ENCODE data around the gene EHD2. TPM values are rescaled to one million over a fixed set of nuclear protein-coding genes. Genes with fewer than 3 reads are reported as not detected.

EHD2 gene
- total and polyA plus RNA-seq, 2 of the 13 experiments (the other 11 are each of a cell fraction or from before 2014, with no cell fraction given): 0.09 to 0.28 TPM

DNA sequence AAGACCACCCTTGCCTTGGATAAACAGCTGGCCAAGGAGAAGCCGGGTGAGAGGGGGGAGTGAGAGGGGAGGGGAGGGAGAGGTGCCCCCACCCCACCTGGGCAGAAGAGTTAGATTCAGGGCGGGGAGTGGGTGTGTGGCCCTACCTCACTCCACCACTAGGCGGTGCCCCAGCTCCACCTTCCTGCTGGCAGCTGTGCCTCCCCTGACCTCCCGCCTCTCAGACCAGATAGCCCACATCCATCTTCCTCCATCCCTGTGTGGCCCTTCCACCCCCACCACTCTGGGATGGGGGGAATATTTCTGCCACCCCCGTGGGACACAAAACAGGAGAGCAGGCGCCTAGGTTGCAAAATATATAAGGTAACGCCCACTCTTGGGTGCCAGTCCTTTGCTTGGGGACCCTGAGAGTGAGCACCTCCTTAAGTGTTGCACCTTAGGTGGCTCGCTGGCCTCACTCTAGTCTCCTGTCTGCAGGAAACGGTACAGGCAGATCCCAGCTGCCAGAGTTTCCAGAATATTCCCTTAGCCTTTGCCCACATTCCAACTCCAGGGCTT lies 13.8 kb upstream of the EHD2 start:
- FAIRE-seq (peak; percentile 37), ATAC-seq (peak; percentile 70), DNase-seq (ENCODE audit: low spot score) (peak; percentile 28)
- Histone ChIP-seq H3K79me2 (ENCODE audit: insufficient read depth, low read length) (no peaks in the 10 kb centered on the region), H3K9ac (ENCODE audit: insufficient read depth, low read depth, low read length) (no peak overlapping the region), H3K4me3 (replicated peaks in 1 of 3; ENCODE audit: insufficient read depth in 1 of 3, low read depth in 2 of 3, low read length in 3 of 3) (no peak overlapping the region), H3K4me1 (ENCODE audit: insufficient read depth, low read length) (peaks cover 4% of the 10 kb centered on the region; the same call in 1 of the 2 replicates), H3K27me3 (ENCODE audit: control insufficient read depth in 1 of 2, insufficient read depth in 2 of 2, low read length in 2 of 2) (no peaks in the 10 kb centered on the region), H3K27ac (ENCODE audit: extremely low read length, insufficient read depth, low read length) (no peak overlapping the region), H3K9me3 (ENCODE audit: low read length) (no peaks in the 10 kb centered on the region), H3K4me2 (ENCODE audit: low read depth, low read length) (no peak overlapping the region), H2AFZ (ENCODE audit: low read length) (no peak overlapping the region), H4K20me1 (ENCODE audit: insufficient read depth, low read length) (no peaks in the 10 kb centered on the region), H3K36me3 (replicated peaks in 1 of 2; ENCODE audit: control insufficient read depth in 1 of 2, insufficient read depth in 2 of 2, low read length in 2 of 2) (peaks cover 1 to 5% of the 10 kb centered on the region in 2 experiments; a peak in 2 of 5 replicates)
- ChIA-PET POLR2A (interaction anchor here (0.8 kb wide), 1 partner anchor 44 kb away, joined by 3 read pairs; no protein-coding TSS in a partner anchor), CTCF (ENCODE audit: low intra/inter-chr PET ratio, low total read pairs) (interaction anchor here (1.2 to 3.6 kb wide), 3 partner anchors 8 to 263 kb away, joined by 3 to 28 read pairs (median 11); no protein-coding TSS in a partner anchor)
- in situ Hi-C loops (cut with HindIII; ENCODE audit: extremely low pct_ligation_motif_present, low pct_unique_long_range_greater_than_20kb) (loop anchor here (5.0 to 10.0 kb wide), 4 partner anchors 95 to 262 kb away; partner anchors contain the start of genes BICRA and NAPA), intact Hi-C loops (cut with micrococcal nuclease; ENCODE audit: unreplicated experiment) (loop anchor here (1.0 to 2.0 kb wide), 3 partner anchors 44 to 187 kb away; no protein-coding TSS in a partner anchor)
- BruUV-seq (replicated peaks): no TSS peak
- 53% methylated on average over 7 of the region's 9 CpGs for WGBS (ENCODE audit: low lambda C conversion rate)
- peak; percentile 81 for TF ChIP-seq RAD21 (CRISPR knock-in tag; IDR thresholded peaks at IDR 0.05)
- TF ChIP-seq, protein P1, sequence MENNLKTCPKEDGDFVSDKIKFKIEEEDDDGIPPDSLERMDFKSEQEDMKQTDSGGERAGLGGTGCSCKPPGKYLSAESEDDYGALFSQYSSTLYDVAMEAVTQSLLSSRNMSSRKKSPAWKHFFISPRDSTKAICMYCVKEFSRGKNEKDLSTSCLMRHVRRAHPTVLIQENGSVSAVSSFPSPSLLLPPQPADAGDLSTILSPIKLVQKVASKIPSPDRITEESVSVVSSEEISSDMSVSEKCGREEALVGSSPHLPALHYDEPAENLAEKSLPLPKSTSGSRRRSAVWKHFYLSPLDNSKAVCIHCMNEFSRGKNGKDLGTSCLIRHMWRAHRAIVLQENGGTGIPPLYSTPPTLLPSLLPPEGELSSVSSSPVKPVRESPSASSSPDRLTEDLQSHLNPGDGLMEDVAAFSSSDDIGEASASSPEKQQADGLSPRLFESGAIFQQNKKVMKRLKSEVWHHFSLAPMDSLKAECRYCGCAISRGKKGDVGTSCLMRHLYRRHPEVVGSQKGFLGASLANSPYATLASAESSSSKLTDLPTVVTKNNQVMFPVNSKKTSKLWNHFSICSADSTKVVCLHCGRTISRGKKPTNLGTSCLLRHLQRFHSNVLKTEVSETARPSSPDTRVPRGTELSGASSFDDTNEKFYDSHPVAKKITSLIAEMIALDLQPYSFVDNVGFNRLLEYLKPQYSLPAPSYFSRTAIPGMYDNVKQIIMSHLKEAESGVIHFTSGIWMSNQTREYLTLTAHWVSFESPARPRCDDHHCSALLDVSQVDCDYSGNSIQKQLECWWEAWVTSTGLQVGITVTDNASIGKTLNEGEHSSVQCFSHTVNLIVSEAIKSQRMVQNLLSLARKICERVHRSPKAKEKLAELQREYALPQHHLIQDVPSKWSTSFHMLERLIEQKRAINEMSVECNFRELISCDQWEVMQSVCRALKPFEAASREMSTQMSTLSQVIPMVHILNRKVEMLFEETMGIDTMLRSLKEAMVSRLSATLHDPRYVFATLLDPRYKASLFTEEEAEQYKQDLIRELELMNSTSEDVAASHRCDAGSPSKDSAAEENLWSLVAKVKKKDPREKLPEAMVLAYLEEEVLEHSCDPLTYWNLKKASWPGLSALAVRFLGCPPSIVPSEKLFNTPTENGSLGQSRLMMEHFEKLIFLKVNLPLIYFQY (CRISPR knock-in tag; IDR thresholded peaks at IDR 0.05; ENCODE audit: borderline replicate concordance): no peak
- TF ChIP-seq, protein P2, sequence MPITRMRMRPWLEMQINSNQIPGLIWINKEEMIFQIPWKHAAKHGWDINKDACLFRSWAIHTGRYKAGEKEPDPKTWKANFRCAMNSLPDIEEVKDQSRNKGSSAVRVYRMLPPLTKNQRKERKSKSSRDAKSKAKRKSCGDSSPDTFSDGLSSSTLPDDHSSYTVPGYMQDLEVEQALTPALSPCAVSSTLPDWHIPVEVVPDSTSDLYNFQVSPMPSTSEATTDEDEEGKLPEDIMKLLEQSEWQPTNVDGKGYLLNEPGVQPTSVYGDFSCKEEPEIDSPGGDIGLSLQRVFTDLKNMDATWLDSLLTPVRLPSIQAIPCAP (CRISPR knock-in tag; IDR thresholded peaks at IDR 0.05; ENCODE audit: low read depth): no peak
- peak; percentile 76 for TF ChIP-seq STAG1 (CRISPR knock-in tag; IDR thresholded peaks at IDR 0.05)
- no peak for TF ChIP-seq NPAS2 (CRISPR knock-in tag; IDR thresholded peaks at IDR 0.05; ENCODE audit: borderline replicate concordance)
- TF ChIP-seq ZBTB8A (CRISPR knock-in tag; IDR thresholded peaks at IDR 0.05; ENCODE audit: borderline replicate concordance, low read depth): no peak
- TF ChIP-seq, protein P3, sequence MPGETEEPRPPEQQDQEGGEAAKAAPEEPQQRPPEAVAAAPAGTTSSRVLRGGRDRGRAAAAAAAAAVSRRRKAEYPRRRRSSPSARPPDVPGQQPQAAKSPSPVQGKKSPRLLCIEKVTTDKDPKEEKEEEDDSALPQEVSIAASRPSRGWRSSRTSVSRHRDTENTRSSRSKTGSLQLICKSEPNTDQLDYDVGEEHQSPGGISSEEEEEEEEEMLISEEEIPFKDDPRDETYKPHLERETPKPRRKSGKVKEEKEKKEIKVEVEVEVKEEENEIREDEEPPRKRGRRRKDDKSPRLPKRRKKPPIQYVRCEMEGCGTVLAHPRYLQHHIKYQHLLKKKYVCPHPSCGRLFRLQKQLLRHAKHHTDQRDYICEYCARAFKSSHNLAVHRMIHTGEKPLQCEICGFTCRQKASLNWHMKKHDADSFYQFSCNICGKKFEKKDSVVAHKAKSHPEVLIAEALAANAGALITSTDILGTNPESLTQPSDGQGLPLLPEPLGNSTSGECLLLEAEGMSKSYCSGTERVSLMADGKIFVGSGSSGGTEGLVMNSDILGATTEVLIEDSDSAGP (CRISPR knock-in tag; IDR thresholded peaks at IDR 0.05; ENCODE audit: borderline replicate concordance): peak; percentile 20; the same call in 1 of the 2 replicates
- TF ChIP-seq GABPB1 (CRISPR knock-in tag; IDR thresholded peaks at IDR 0.05): peak; percentile 45; the same call in 1 of the 2 replicates
- TF ChIP-seq, protein P4, sequence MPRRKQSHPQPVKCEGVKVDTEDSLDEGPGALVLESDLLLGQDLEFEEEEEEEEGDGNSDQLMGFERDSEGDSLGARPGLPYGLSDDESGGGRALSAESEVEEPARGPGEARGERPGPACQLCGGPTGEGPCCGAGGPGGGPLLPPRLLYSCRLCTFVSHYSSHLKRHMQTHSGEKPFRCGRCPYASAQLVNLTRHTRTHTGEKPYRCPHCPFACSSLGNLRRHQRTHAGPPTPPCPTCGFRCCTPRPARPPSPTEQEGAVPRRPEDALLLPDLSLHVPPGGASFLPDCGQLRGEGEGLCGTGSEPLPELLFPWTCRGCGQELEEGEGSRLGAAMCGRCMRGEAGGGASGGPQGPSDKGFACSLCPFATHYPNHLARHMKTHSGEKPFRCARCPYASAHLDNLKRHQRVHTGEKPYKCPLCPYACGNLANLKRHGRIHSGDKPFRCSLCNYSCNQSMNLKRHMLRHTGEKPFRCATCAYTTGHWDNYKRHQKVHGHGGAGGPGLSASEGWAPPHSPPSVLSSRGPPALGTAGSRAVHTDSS (CRISPR knock-in tag; conservative IDR thresholded peaks at IDR 0.05): no peak
- TF ChIP-seq XRCC5 (optimal IDR thresholded peaks at IDR 0.05; ENCODE audit: low read length): peak; percentile 70
- TF ChIP-seq GFI1 (CRISPR knock-in tag; IDR thresholded peaks at IDR 0.05; ENCODE audit: borderline replicate concordance): no peak
- no peak for TF ChIP-seq ETV6 (CRISPR knock-in tag; conservative IDR thresholded peaks at IDR 0.05)
- TF ChIP-seq, protein P5, sequence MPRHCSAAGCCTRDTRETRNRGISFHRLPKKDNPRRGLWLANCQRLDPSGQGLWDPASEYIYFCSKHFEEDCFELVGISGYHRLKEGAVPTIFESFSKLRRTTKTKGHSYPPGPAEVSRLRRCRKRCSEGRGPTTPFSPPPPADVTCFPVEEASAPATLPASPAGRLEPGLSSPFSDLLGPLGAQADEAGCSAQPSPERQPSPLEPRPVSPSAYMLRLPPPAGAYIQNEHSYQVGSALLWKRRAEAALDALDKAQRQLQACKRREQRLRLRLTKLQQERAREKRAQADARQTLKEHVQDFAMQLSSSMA (CRISPR knock-in tag; IDR thresholded peaks at IDR 0.05): no peak

All from HepG2 (cell line).